ENCODE data around the gene SNX33.
"Not testable (repeated sequence)": the region's sequence is repeated elsewhere in the genome, so short reads cannot be mapped to it uniquely, and the experiment has no call there.

SNX33 gene

GRCh38 chr15:75699961-75700874, 52.5 kb downstream of the SNX33 start:
- DNase-seq (ENCODE audit: low read depth, low spot score): not testable (repeated sequence)

- not testable (repeated sequence) for DNase-seq (ENCODE audit: low read depth, low spot score)
These were observed 53.6 kb downstream of the SNX33 start for GRCh38 chr15:75701071-75702003.

- no peak for DNase-seq (ENCODE audit: low read depth, low spot score)
These were observed 54.7 kb downstream of the SNX33 start for GRCh38 chr15:75702436-75702835.

GRCh38 chr15:75703440-75704262, 55.9 kb downstream of the SNX33 start:
- DNase-seq (ENCODE audit: low read depth, low spot score): not testable (repeated sequence)

- DNase-seq (ENCODE audit: low read depth, low spot score): no peak
These were observed 56.5 kb downstream of the SNX33 start for GRCh38 chr15:75704263-75704615.

GRCh38 chr15:75704618-75705017, 56.9 kb downstream of the SNX33 start:
- no peak for DNase-seq (ENCODE audit: low read depth, low spot score)

- not testable (repeated sequence) for DNase-seq (ENCODE audit: low read depth, low spot score)
These were observed 57.7 kb downstream of the SNX33 start for GRCh38 chr15:75705375-75705774.

GRCh38 chr15:75705854-75706681, 58.4 kb downstream of the SNX33 start:
- no peak for DNase-seq (ENCODE audit: low read depth, low spot score)

GRCh38 chr15:75706682-75706954, 58.9 kb downstream of the SNX33 start:
- DNase-seq (ENCODE audit: low read depth, low spot score): no peak

GRCh38 chr15:75709458-75709857, 61.7 kb downstream of the SNX33 start:
- DNase-seq (ENCODE audit: low read depth, low spot score): not testable (repeated sequence)

- DNase-seq (ENCODE audit: low read depth, low spot score): not testable (repeated sequence)
These were observed 63.2 kb downstream of the SNX33 start for GRCh38 chr15:75710874-75711273.

- not testable (repeated sequence) for DNase-seq (ENCODE audit: low read depth, low spot score)
These were observed 63.8 kb downstream of the SNX33 start for GRCh38 chr15:75711495-75711894.

Measured in activated CD4-positive, CD25-positive, alpha-beta regulatory T cell treated with anti-CD3 and anti-CD28 coated beads, Interleukin-2, amount 50 U/mL, for 16 hours (primary cell).